Esophagus (tissue), 2 donors: ENCODE measurements around the gene CAMK2D. TPM values are rescaled to one million over a fixed set of nuclear protein-coding genes. Genes with fewer than 3 reads are reported as not detected.

Source experiments
- H3K27ac ChIP-seq, 2 donors: one replicate each; pipeline ENCODE4 v1.5.1; 2013; ENCODE audit warnings: low read depth in 2 of 2, mild to moderate bottlenecking in 2 of 2, inconsistent platforms in 1 of 2, low read length in 1 of 2, moderate library complexity in 1 of 2
- H3K27me3 ChIP-seq, 2 donors: one replicate each; pipeline ENCODE4 v1.6.1; 2013; ENCODE audit warnings: low read length in 2 of 2, control low read depth in 1 of 2, mild to moderate bottlenecking in 1 of 2; ENCODE audit not compliant: insufficient read depth in 2 of 2, control insufficient read depth in 1 of 2
- H3K36me3 ChIP-seq, 2 donors: one replicate each; pipeline ENCODE4 v1.6.1; 2013; ENCODE audit warnings: low read length in 1 of 2; ENCODE audit not compliant: control insufficient read depth in 2 of 2, insufficient read depth in 2 of 2
- H3K4me1 ChIP-seq, 2 donors: one replicate each; pipeline ENCODE4 v1.6.1; 2013; ENCODE audit warnings: low read length in 1 of 2; ENCODE audit not compliant: control insufficient read depth in 2 of 2, insufficient read depth in 2 of 2
- H3K4me3 ChIP-seq, 2 donors: one replicate each; pipeline ENCODE4 v1.5.1; 2013; ENCODE audit warnings: low read length in 2 of 2, mild to moderate bottlenecking in 2 of 2, low read depth in 1 of 2, moderate library complexity in 1 of 2
- H3K9me3 ChIP-seq, 2 donors: one replicate each; pipeline ENCODE4 v1.6.1; 2013; ENCODE audit warnings: mild to moderate bottlenecking in 2 of 2, low read depth in 1 of 2, low read length in 1 of 2, moderate library complexity in 1 of 2; ENCODE audit not compliant: control insufficient read depth in 2 of 2, insufficient read depth in 1 of 2
- WGBS, 2 donors: extraction: QIAGEN DNeasy Blood & Tissue Kit; methylation state at CpG; one replicate each; pipeline ENCODE4 v1.1.7; 2013; 5-methylcytosine and 5-hydroxymethylcytosine counted together
- polyA plus RNA-seq, 2 donors: library from polyadenylated mRNA; stranded (reverse); fragments of 200-250 nt; gene quantifications; one replicate each; pipeline ENCODE4 v1.2.3, GENCODE V29; 2013
- donor health status: healthy with polysubstance abuse.
- donor health status: Bipolar disorder and iron deficiency.

CAMK2D gene
- polyA plus RNA-seq, 2 donors: 7.5 to 13.4 TPM

- Histone ChIP-seq H3K4me1 (no peaks in the 10 kb centered on the region), H3K27ac (no peak overlapping the region), H3K9me3 (no peaks in the 10 kb centered on the region), H3K27me3 (no peaks in the 10 kb centered on the region), H3K4me3 (no peak overlapping the region), H3K36me3 (no peaks in the 10 kb centered on the region)
These were observed 82.9 kb downstream of the CAMK2D start for GRCh38 chr4:113678641-113679040.

GRCh38 chr4:113677325-113677724 is 84.2 kb downstream of the CAMK2D start:
- no peaks in the 10 kb centered on the region for H3K4me1 ChIP-seq
- H3K36me3 ChIP-seq: no peaks in the 10 kb centered on the region
- H3K4me3 ChIP-seq: no peak overlapping the region
- H3K27ac ChIP-seq: no peak overlapping the region
- H3K27me3 ChIP-seq: no peaks in the 10 kb centered on the region
- no peaks in the 10 kb centered on the region for H3K9me3 ChIP-seq
- WGBS, 2 donors: 64 to 78% methylated on average over 4 of the region's 4 CpGs

GRCh38 chr4:113675731-113676697 is 85.5 kb downstream of the CAMK2D start:
- H3K27me3 ChIP-seq: no peaks in the 10 kb centered on the region
- no peaks in the 10 kb centered on the region for H3K9me3 ChIP-seq
- H3K27ac ChIP-seq: no peak overlapping the region
- no peak overlapping the region for H3K4me3 ChIP-seq
- WGBS, 2 donors: 81% methylated on average over 2 of the region's 2 CpGs
- H3K36me3 ChIP-seq: no peaks in the 10 kb centered on the region
- no peaks in the 10 kb centered on the region for H3K4me1 ChIP-seq

GRCh38 chr4:113674733-113675132 is 86.8 kb downstream of the CAMK2D start:
- no peak overlapping the region for H3K27ac ChIP-seq
- H3K36me3 ChIP-seq: no peaks in the 10 kb centered on the region
- no peaks in the 10 kb centered on the region for H3K9me3 ChIP-seq
- H3K4me1 ChIP-seq: no peaks in the 10 kb centered on the region
- no peak overlapping the region for H3K4me3 ChIP-seq
- WGBS, 2 donors: 66 to 76% methylated on average over 2 of the region's 2 CpGs
- H3K27me3 ChIP-seq: no peaks in the 10 kb centered on the region

- Histone ChIP-seq H3K27me3 (no peaks in the 10 kb centered on the region), H3K27ac (no peak overlapping the region), H3K36me3 (no peaks in the 10 kb centered on the region), H3K4me3 (no peak overlapping the region), H3K4me1 (no peaks in the 10 kb centered on the region), H3K9me3 (no peaks in the 10 kb centered on the region)
- WGBS, 2 donors: 88 to 97% methylated on average over 1 of the region's 1 CpG
These were observed 87.3 kb downstream of the CAMK2D start for GRCh38 chr4:113674251-113674650.

GRCh38 chr4:113673450-113673849 is 88.1 kb downstream of the CAMK2D start:
- WGBS, 2 donors: 77 to 81% methylated on average over 2 of the region's 2 CpGs
- Histone ChIP-seq H3K9me3 (no peaks in the 10 kb centered on the region), H3K4me1 (no peaks in the 10 kb centered on the region), H3K36me3 (no peaks in the 10 kb centered on the region), H3K4me3 (no peak overlapping the region), H3K27me3 (no peaks in the 10 kb centered on the region), H3K27ac (no peak overlapping the region)

GRCh38 chr4:113666386-113667114 is 95.0 kb downstream of the CAMK2D start:
- no peak overlapping the region for H3K4me3 ChIP-seq
- no peaks in the 10 kb centered on the region for H3K36me3 ChIP-seq
- H3K9me3 ChIP-seq: no peaks in the 10 kb centered on the region
- no peaks in the 10 kb centered on the region for H3K27me3 ChIP-seq
- H3K27ac ChIP-seq: no peak overlapping the region
- peaks cover 0 to 3% of the 10 kb centered on the region in 2 donors for H3K4me1 ChIP-seq
- 73 to 82% methylated on average over 8 of the region's 8 CpGs for WGBS, 2 donors

GRCh38 chr4:113665036-113665435 is 96.5 kb downstream of the CAMK2D start:
- Histone ChIP-seq H3K4me1 (peaks cover 0 to 3% of the 10 kb centered on the region in 2 donors), H3K36me3 (no peaks in the 10 kb centered on the region), H3K27me3 (no peaks in the 10 kb centered on the region), H3K9me3 (no peaks in the 10 kb centered on the region), H3K27ac (no peak overlapping the region), H3K4me3 (no peak overlapping the region)
- WGBS, 2 donors: 64 to 80% methylated on average over 1 of the region's 1 CpG

- 94 to 95% methylated on average over 3 of the region's 3 CpGs for WGBS, 2 donors
- H3K27ac ChIP-seq: no peak overlapping the region
- no peaks in the 10 kb centered on the region for H3K9me3 ChIP-seq
- H3K4me3 ChIP-seq: no peak overlapping the region
- no peaks in the 10 kb centered on the region for H3K27me3 ChIP-seq
- H3K36me3 ChIP-seq: no peaks in the 10 kb centered on the region
- H3K4me1 ChIP-seq: peaks cover 0 to 3% of the 10 kb centered on the region in 2 donors
These were observed 99.0 kb downstream of the CAMK2D start for GRCh38 chr4:113662581-113662980.
